ENCODE results near the gene ZNF786.
"Not testable (repeated sequence)": the region's sequence is repeated elsewhere in the genome, so short reads cannot be mapped to it uniquely, and the experiment has no call there.

ZNF786 gene

DNA sequence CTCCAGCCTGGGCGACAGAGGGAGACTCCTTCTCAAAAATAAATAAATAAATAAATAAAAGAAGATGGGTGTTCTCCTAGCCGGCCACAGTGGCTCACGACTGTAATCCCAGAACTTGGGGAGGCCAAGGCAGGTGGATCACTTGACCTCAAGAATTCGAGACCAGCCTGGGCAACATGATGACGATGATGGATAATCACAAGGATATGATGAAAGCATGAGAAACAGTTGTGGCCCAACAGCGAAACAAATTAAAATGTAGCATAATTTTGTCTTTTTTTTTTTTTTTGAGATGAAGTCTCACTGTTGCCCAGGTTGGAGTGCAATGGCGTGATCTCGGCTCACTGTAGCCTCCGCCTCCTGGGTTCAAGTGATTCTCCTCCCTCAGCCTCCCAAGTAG lies 12.9 kb downstream of the ZNF786 start:
- DNase-seq (ENCODE audit: low spot score), result no peak

DNA sequence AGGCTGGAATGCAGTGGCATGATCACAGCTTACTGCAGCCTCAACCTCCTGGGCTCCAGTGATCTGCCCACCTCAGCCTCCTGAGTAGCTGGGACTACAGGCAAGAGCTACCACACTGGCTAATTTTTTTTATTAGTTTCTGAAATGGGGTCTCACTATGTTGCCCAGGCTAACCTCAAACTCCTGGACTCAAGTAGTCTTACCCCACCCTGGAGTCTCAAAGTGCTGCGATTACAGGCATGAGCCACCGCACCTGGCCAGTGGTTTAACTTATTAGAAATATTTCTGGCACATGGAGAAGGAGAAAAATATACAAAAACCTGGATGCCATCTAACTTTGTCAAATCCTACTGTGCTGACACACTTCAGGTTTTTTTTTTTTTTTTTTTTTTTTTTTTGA lies 15.2 kb downstream of the ZNF786 start:
- DNase-seq (ENCODE audit: low spot score), result no peak

DNA sequence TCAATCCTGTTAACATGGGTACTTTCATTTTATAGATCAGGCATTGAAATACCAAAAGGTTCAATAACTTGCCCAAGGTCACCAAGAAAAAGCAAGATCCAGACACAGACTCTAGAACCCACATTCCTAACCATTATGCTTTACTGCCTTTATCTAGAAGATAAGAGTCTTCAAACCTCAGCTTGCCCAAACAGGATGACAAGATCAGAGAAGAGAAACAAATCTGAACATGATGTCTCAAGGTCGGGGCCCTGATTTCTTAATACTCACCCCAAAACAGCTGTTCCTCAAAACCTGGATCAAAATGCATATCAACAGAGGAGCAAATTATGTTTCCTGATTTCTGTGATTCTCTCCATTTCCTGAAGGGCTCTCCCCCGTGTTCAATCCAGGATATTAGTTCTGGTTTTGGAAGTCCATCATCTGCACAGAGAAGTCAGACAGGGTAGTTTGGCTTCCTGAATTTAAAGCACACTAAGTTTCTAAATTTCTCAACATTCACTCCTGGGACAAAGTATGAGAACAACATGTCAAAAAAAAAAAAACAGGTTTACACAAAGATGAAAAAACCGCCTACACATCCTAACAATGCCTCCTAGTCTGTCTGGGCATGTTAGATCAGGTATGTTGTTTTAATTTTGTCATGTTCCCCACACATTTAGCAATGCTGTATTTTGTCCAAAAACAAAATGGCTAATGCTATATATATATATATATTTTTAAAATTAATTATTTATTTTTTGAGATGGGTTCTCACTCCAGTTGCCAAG lies 16.2 kb downstream of the ZNF786 start:
- no peak for DNase-seq (ENCODE audit: low spot score)

DNA sequence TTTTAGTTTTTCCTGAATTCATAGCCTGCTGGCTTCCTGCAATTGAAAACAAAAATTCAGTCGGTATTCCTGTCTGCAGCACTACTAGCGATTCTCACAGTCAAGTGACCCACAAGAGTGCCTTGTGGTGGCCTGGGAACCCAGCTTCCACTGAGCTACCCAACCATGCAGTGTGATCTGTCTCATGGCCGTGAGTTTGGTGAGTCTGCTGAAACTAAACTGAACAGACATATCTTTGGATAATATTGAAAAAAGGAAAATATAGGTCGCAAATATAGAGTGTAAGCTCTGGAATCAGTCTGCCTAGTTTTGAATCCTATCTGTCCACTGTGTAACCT lies 18.1 kb downstream of the ZNF786 start:
- DNase-seq (ENCODE audit: low spot score), result no peak

DNA sequence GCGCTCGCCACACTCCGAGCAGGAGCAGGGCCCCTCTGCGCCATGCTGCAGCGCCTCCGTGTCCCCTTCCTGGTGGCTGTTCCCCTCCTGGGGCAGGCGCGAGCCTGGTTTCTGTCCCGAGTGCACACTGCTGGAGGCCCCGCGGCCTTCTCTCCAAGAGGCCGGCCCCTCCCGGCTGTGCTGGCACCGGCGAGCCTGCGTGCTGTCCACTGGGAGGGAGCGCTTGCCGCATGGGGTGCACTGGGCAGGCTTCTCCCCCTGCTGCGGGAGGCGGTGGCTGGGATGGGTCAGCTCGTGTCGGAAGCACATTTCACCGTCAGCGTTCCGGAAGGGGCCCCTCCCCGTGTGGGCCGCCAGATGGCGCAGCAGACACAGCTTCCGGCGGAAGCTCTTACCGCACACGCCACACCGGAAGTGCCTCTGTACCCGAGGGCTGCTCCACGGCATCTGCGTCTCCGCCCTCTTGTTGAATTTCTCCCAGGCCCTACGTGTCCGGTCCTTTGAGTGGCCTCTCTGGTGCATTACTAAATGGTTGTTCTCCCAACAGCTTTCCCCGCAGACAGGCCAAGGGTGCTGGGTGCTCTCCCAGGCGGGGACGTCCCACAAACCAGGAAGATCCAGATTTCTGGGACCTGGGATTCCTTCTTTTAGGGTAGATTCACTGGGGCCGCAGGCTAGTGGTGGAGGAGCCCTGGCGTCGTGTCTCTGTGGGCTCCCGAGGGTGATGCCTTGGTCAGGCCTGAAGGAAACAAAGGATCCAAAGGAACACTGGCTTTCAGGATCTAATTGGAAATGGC lies 18.7 kb downstream of the ZNF786 start:
- DNase-seq (ENCODE audit: low spot score), result no peak

DNA sequence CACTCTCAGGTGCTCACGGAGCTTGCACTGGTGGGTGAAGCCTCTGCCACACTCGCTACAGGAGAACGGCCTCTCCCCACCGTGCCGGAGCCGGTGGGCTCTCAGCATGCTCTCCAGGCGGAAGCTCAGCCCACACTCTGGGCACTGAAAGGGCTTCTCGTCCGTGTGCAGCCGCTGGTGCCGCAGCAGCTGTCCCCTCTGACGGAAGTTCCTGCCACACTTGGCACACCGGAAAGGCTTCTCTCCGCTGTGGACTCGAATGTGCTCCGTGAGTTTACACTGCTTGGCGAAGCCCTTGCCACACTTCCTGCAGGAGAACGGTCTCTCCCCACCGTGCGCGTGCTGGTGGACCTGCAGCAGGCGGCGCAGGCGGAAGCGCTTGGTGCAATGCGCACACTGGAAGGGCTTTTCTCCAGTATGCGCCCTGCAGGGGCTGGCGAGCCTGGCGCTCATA lies 19.3 kb downstream of the ZNF786 start:
- no peak for DNase-seq (ENCODE audit: low spot score)

DNA sequence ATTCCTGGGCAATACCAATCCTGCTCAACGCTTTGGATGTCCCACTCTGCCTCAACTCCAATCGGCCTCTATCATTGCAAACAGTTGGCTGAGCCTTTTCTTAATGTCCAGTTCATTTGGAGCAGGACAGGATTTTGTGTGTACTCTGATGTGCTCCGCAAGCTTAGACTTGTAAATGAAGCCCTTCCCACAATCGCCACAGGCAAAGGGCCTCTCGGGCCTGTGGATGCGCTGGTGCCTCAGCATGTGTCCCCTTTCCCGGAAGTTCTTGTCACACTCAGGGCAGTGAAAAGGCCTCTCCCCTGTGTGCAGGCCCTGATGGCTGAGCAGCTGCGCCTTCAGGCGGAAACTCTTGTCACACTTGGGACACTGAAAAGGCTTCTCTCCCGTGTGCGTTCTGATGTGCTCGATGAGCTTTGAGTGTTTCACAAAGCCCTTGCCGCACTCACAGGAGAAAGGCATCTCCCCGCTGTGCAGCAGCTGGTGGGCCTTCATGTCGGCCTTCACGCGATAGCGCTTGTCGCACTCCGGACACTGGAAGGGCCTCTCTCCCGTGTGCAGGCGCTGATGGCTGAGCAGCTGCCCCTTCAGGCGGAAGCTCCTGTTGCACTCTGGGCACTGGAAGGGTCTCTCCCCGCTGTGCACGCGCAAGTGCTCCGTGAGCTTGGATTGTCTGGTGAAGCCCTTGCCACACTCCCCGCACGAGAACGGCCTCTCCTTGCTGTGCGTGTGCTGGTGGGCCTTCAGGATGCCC lies 20.0 kb downstream of the ZNF786 start:
- DNase-seq (ENCODE audit: low spot score), result no peak

DNA sequence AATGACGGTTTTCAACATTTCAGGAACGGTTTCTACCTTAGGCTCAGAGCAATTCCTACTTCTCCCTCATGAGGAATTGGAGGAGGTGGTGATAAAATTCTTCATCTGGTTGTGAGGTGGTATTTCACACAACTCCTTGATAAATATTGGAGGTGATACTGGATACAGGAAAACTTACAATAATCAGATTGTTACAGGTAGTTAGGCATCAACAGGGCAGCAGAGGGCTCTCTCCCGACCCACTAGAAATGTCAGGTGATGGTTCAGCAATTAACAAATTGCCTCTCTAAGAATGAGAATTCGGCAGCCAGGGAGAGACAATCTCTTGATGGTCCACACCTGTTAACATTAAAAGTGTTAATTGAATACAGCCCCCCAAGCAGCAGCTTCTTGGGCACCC lies 22.6 kb downstream of the ZNF786 start:
- no peak for DNase-seq (ENCODE audit: low spot score)

DNA sequence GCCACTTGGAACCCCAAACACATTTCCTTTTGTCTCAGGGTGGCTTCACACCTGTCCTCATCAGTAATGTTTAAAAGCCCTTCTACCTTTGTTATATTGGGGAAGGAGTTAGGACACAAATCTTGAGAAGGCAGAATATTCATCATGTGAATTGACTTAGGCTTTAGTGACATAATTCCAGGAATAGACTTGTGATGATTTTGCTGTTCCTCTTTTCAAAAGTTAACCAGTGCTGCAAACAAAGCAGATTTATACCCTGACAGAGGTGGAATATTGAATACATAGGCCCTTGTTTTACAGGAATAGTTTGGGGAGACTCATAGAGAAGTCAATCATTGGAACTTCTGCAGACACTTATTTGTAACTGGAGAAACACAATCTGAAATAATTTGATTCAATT lies 27.0 kb downstream of the ZNF786 start:
- no peak for DNase-seq (ENCODE audit: low spot score)

DNA sequence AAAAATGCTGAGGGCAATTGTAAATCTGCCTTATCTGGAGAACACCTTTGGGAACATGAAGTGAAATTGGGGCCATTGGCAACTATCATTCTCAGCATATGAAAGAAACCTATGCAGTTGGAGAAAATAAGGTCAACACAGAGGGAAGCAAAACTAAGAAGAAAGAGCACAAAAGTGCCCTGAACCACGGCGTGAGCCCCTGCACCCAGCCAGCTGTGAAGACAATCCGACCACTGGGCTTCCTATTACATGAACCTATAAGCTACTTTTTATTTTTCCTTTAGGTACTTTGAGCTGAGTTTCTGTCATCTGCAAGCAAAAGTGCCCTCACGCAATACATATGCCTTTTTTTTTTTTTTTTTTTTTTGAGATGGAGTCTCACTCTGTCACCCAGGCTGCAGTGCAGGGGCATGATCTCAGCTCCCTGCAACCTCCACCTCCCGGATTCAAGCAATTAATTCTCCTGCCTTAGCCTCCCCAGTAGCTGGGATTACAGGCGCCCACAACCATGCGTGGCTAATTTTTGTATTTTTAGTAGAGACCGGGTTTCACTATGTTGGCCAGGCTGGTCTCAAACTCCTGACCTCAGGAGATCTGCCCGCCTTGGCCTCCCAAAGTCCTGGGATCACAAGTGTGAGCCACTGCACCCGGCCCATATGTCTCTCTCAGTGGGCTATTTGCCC lies 28.2 kb downstream of the ZNF786 start:
- DNase-seq (ENCODE audit: low spot score), result not testable (repeated sequence)

DNA sequence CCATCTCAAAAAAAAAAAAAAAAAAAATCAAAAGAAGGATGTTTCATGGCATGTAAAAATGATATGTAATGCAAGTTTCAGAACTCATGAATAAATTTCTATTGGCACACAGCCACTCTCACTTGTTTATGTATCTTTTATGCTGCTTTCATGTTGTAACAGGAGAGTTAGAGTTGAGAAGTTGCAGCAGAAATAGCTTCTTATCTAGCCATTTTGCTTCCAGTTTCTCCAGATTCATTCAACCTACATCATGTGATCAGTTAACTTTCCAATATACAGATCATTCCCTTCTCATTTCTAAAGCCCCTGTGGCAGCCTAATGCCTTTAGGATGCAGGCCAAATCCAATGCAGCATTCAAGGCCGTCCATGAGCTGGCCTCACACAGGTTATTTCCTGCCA lies 30.4 kb downstream of the ZNF786 start:
- DNase-seq (ENCODE audit: low spot score), result no peak

DNA sequence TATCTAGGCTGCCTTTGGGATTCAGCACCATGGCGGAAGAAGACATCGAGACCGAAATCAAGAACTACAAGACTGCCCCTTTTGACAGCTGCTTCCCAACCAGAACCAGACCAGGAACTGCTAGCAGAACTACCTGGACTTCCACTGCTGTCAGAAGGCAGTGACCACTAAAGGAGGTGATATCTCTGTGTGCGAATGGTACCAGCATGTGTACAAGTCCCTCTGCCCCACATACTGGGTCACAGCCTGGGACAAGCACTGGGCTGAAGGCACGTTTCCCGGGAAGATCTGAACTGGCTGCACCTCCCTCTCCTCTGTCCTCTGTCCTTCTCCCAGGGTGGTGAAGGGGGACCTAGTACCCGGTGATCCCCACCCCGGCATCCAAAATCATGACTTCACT lies 36.6 kb downstream of the ZNF786 start:
- no peak for DNase-seq (ENCODE audit: low spot score)

DNA sequence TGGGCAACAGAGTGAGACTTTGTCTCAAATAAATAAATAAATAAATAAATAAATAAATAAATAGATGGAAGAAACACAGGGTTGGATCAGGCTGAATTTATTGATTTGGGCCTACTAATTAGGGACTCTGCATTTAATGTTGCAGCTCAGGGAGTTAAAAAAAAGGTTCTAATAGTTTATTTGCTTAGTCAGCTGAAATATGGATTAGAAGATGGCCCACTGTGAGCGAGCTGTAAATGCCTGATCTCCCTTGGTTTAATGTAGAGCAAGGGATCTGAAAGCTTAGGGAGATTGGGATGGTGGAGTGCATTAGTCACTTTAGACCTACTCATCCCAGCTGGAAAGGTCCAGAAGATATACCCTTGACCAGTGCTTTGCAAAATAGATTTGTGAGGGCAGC lies 37.1 kb downstream of the ZNF786 start:
- DNase-seq (ENCODE audit: low spot score), result no peak

DNA sequence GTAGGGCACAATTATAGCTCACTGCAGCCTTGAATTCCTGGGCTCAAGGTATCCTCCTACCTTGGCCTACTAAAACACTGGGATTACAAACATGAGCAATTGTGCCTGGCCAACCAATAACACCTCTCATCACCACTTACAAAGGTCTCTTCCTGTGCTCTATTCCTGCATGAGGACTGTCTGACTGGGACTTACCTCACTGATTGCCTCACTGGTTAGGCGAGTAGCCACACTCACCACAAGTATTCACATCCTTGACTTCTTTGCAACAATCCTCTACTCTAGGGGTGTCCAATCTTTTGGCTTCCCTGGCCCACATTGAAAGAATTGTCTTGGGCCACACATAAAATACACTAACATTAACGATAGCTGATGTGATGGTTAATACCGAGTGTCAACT lies 39.6 kb downstream of the ZNF786 start:
- no peak for DNase-seq (ENCODE audit: low spot score)

DNA sequence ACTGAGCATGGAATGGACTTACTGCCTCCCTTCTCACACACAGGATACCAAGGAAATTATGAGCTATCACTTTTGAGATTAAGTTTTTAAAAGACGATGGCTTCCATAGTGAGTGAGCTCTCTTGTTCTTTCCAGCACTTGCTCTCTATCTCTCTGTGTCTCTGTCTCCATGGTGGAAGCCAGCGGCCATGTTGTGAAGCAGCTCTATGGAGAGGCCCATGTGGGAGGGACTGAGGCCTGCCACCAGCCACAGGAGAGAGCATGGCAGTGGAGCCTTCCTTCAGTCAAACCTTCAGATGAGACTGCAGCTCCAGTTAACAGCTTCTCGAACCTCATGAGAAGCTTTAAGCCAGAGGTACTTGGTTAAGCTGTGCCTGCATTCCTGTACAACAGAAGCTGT lies 41.7 kb downstream of the ZNF786 start:
- DNase-seq (ENCODE audit: low spot score), result no peak

DNA sequence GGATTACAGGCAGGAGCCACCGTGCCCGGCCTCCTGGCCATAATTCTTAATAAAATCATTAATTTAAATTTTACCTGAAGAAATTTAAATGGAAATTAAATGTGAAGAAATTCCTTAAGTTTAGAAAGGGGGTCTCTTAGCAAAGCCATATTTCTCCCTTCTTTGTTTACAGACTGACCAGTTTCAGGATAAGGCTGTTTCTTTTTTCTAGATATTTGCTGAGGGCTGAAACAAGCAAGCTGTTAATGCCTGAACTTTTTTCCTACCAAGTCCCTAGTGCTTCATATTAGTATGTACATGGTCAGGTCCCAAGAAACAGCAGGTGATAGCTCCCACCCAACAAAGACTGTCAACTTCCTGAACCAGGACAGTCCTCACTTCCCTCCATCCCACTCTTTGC lies 44.1 kb downstream of the ZNF786 start:
- no peak for DNase-seq (ENCODE audit: low spot score)

DNA sequence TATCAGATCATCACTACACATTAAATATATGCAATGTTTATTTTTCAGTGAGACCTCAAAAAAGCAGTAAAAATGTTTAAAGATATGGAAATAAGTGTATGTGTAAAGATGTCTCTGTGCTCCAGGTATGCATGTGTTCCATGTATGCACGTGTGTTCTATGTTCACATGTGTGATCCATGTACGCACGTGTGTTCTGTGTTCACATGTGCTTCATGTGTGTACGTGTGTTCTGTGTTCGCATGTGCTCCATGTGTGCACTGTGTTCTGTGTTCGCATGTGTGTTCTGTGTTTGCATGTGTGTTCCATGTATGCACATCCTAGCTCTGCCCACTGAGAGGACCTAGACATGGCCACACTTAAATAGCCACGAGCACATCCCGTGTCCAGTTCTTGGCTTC lies 46.6 kb downstream of the ZNF786 start:
- no peak for DNase-seq (ENCODE audit: low spot score)

DNA sequence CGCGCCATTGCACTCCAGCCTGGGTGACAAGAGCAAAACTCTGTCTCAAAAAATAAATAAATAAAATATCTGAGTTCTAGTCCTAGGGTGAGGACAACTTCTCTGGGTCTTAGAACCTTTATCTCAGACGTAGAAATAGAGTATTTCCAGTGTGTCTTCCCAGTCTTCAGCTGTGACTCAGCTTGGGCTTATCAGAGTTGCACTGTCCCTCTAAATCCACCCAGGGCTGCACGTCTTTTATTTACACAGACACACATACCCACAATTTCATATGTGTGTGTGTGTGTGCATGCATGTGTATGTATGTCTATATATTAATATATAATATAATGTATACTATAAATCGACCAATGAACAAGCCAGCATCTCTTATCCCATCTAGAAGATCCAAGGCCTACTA lies 49.2 kb downstream of the ZNF786 start:
- no peak for DNase-seq (ENCODE audit: low spot score)

DNA sequence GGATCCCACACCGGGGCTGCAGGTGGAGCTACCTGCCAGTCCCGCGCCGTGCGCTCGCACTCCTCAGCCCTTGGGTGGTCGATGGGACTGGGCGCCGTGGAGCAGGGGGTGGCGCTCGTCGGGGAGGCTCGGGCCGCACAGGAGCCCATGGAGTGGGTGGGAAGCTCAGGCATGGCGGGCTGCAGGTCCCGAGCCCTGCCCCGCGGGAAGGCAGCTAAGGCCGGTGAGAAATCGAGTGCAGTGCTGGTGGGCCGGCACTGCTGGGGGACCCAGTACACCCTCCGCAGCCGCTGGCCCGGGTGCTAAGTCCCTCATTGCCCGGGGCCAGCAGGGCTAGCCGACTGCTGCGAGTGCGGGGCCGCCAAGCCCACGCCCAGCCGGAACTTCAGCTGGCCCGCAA lies 51.9 kb downstream of the ZNF786 start:
- DNase-seq (ENCODE audit: low spot score), result not testable (repeated sequence)

DNA sequence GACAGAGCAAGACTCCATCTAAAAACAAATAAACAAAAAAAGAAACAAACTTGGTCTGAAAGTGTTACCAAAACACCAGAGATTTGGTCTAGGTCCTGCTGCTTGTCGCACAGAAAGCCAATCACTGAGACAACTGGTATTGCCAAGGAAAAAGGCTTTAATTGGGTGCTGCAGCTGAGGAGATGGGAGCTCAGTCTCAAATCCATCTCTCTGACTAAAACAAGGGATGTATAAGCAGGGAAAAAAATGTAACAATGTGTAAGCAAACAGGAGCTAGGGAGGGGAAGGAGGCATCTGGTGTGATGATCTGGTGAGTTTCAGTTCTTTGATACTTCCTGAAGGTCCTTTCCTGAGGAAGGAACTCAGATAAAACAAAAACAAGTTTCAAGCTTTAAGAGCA lies 53.8 kb downstream of the ZNF786 start:
- no peak for DNase-seq (ENCODE audit: low spot score)

DNA sequence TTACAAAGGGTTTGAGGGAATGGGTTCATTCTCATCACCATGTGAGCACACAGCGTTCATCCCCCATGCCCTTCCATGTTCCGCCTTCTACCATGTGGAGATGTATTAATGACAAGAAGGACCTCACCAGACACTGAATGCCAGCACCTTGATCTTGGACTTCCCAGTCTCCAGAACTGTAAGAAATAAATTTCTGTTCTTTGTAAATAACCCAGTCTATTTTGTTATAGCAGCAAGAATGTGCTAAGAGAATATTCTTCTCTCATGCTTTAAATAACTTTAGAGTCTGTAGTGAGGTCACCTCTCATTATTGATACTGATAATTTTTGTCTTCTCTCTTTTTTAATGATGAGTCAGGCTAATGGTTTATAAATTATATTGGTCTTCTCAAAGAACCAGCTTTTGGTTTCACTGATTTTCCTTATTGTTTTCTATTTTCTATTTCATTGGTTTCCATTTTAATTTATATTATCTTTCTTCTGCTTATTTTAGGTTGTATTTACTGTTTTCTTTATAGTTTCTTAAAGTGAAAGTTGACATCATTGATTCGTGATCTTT lies 59.1 kb downstream of the ZNF786 start:
- no peak for DNase-seq (ENCODE audit: low spot score)

DNA sequence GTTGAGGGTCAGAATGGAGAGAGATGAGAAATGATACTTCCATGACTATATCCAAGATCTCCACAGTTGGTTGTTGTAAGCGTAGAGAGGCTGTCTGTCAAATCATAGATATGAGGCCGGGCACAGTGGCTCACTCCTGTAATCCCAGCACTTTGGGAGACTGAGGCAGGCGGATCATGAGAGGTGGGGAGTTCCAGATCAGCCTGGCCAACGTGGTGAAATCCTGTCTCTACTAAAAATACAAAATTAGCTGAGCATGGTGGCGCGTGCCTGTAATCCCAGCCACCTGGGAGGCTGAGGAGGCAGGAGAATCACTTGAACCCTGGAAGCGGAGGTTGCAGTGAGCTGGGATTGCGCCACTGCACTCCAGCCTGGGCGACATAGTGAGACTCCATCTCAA lies 60.1 kb downstream of the ZNF786 start:
- DNase-seq (ENCODE audit: low spot score), result not testable (repeated sequence)
